Stimulated activated CD8-positive, alpha-beta memory T cell treated with anti-CD3 and anti-CD28 coated beads, Interleukin-4, amount 100 ng/mL, for 48 hours (primary cell): ENCODE results near the gene ATXN10.

Experiments used
- DNase-seq: peaks from one replicate; pipeline ENCODE4 v3.0.0-alpha.2; 2020

ATXN10 gene

GRCh38 chr22:45763236-45763624, 91.6 kb downstream of the ATXN10 start:
- no peak for DNase-seq

GRCh38 chr22:45768490-45768889, 96.9 kb downstream of the ATXN10 start:
- DNase-seq = no peak

GRCh38 chr22:45769569-45770210, 98.1 kb downstream of the ATXN10 start:
- no peak for DNase-seq

GRCh38 chr22:45770506-45770905, 98.9 kb downstream of the ATXN10 start:
- DNase-seq = no peak

- no peak for DNase-seq
These were observed 99.4 kb downstream of the ATXN10 start for GRCh38 chr22:45771057-45771456.

- no peak for DNase-seq
These were observed 100.1 kb downstream of the ATXN10 start for GRCh38 chr22:45771711-45772110.

GRCh38 chr22:45772743-45773142, 101.1 kb downstream of the ATXN10 start:
- DNase-seq = no peak

GRCh38 chr22:45774001-45774670, 102.5 kb downstream of the ATXN10 start:
- no peak for DNase-seq

- no peak for DNase-seq
These were observed 103.4 kb downstream of the ATXN10 start for GRCh38 chr22:45775062-45775461.

GRCh38 chr22:45775569-45776312, 104.1 kb downstream of the ATXN10 start:
- no peak for DNase-seq

GRCh38 chr22:45776313-45776585, 104.6 kb downstream of the ATXN10 start:
- no peak for DNase-seq

GRCh38 chr22:45777046-45777851, 105.6 kb downstream of the ATXN10 start:
- no peak for DNase-seq

- no peak for DNase-seq
These were observed 106.3 kb downstream of the ATXN10 start for GRCh38 chr22:45777852-45778375.

GRCh38 chr22:45781459-45781858, 109.8 kb downstream of the ATXN10 start:
- no peak for DNase-seq

GRCh38 chr22:45781966-45782365, 110.3 kb downstream of the ATXN10 start:
- DNase-seq = no peak

GRCh38 chr22:45783021-45783420, 111.4 kb downstream of the ATXN10 start:
- DNase-seq = no peak

- DNase-seq = no peak
These were observed 112.1 kb downstream of the ATXN10 start for GRCh38 chr22:45783690-45784089.

- DNase-seq = no peak
These were observed 113.0 kb downstream of the ATXN10 start for GRCh38 chr22:45784357-45785277.

GRCh38 chr22:45785458-45785857, 113.8 kb downstream of the ATXN10 start:
- no peak for DNase-seq

GRCh38 chr22:45786726-45787125, 115.1 kb downstream of the ATXN10 start:
- no peak for DNase-seq

GRCh38 chr22:45787759-45788158, 116.1 kb downstream of the ATXN10 start:
- DNase-seq = no peak

GRCh38 chr22:45788522-45788921, 116.9 kb downstream of the ATXN10 start:
- no peak for DNase-seq
